ENCODE results near the gene SUSD1.
"Not testable (repeated sequence)": the region's sequence is repeated elsewhere in the genome, so short reads cannot be mapped to it uniquely, and the experiment has no call there.

SUSD1 gene

DNA sequence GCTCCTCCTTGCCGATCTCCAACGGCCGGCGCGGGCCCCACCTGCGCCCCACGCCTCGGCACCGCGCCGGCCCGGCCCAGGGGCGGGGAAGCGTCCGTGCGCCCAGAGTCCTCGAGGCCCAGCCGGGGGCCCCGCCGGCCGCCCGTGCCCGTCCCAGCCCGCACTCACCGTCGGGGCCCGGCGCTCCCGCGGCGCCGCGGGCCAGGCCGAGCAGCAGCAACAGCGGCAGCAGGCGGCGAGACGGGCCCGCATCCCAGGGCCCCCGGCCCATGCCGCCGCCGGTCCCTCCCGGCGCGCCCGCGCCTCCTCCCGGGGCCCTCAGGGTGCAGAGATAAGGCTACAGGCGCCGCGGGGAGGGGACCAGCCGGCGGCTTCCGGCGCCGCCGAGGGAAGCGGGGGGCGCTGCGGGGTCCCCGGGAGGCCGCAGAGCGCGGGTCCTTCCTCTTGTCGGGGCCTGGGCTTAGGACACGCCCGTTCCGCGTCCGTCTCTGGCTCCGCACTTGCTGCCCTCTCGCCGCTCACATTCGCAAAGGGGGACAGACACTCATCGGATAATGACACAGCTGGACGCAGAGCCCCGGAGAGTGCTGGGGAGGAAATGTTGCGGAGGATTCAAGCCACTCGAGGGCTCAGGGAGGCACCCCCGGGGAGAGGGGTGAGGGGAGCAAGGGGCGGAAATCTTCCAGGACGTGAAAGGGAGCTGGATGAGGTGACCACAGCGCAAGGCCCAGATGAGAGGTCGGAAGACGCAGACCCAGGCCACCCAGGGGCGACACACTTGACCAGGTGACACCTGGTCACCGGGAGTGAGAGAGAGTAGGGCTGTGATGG, at the start of gene SUSD1:
Gene SUSD1, minus strand, starts transcription at position 333 of the 831 bp plus-strand sequence. Its CDS starts 62 bp downstream, at position 271.
- DNase-seq (ENCODE audit: low read depth, low spot score): peak; percentile 22

DNA sequence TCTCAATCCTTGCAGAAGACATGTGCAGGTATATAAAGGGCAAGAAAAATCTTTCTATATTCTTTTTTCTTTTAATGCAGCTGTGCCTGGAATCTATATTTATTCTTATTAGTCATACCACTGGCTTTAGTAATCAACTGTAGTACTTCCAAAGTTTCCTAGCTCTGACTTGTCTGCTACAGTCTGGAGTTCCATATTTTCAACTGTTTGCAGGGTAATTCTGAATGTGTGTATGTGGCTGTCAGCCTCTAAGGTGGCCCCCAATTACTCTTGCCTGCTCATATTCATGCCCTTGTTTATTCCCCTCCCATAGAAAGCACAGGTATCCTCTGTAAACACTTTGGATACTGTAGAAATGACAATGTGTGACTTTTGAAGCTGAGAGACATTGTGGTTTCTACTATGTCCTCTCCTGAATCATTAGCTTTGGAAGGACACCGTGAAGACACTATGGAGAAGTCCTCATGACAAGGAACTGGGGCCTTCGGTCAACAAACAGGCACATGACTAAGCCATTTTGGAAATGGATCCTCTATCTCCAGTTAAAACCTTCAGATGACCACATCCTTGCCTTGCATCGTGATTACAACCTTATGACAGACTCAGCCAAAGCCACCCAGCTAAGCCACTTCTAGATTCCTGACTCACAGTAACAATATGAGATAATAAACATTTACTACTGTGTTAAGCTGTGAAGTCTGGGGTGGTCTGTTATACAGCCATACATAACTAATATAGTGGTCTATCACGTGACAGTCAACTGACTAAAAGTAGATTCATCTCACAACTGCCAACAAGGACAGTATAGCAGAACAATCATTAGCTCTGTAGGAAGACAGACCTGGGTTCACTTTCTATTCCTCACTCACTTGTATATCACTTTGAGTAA, 49.5 kb upstream of the SUSD1 start:
- no peak for DNase-seq (ENCODE audit: low read depth, low spot score)

DNA sequence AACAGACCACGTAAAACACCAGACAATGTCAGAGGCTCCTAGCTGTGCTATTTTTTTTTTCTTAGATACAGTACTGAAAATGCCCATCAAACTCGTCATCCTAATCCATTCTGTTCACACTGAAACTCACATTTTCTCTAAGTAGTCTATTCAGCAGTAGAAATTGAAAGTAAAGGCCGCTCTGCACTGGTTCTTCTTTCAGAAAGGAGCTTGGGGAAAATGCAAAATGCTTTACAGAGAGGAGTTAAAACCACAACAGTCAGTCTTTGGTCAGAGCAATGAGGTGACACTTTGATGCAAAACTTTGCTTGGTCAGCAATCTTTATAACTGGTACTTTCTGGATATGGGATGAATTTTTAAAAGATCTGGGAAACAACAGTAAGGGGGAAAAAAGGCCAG, 43.8 kb upstream of the SUSD1 start:
- DNase-seq (ENCODE audit: low read depth, low spot score): no peak

DNA sequence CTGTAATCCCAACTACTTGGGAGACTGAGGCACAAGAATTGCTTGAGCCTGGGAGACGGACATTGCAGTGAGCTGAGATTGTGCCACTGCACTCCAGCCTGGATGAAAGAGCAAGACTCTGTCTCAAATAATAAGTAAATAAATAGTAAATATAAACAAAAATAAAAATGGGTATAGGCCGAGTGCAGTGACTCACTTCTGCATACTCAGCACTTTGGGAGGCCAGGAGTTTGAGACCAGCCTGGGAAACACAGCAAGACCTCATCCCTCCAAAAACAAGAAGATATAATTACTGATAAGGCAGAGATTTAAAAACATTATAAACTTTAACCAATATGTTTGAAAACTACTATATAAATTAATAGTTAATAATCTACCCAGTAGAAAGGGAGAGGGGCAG, 37.8 kb upstream of the SUSD1 start:
- no peak for DNase-seq (ENCODE audit: low read depth, low spot score)

DNA sequence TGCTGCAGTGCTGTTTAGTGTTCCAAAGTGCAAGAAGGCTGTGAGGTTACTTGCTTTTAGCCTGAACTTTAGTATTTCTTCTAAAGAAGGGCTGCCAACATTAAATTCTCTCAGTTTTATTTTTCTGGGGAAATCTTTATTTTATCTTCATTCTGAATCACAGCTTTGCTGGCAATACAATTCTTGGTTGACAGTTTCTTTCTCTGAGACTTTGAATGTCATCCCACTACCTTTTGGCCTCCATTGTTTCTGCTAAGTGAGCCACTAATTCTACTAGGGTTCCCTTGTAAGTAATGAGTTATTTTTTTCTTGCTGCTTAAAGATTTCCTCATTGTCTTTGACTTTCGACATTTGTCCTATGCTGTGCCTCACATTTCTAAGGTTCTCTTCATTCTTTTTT, 32.4 kb upstream of the SUSD1 start:
- DNase-seq (ENCODE audit: low read depth, low spot score): no peak

DNA sequence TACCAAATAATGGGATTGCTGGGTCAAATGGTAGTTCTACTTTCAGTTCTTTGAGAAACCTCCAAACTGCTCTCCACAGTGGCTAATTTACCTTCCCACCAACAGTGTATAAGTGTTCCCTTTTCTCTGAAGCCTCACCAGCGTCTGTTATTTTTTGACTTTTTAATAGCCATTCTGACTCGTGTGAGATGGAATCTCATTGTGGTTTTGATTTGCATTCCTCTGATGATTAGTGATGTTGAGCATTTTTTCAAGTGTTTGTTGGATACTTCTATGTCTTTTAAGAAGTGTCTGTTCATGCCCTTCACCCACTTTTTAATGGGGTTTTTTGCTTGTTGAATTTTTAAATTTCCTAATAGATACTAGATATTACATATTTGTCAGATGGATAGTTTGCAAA, 28.4 kb upstream of the SUSD1 start:
- no peak for DNase-seq (ENCODE audit: low read depth, low spot score)

DNA sequence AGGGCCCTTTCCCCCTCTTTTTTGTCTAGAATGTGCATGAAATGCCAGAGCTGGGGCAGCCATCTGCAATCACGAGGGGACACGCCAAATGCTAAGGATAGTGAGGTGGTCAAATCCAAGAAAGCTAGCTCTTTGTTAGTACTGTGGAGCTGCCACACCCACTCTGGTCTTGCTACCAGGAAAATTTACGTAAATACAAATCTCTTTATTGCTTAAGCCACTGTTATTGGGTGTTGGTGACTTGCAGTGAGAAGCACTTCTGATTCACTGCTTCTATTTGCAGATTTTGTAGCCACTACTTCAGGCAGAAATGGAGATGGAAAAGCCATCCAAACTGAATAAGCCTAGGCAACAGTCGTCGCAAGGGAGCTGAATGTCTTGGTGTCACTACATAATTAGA, 25.6 kb upstream of the SUSD1 start:
- no peak for DNase-seq (ENCODE audit: low read depth, low spot score)

DNA sequence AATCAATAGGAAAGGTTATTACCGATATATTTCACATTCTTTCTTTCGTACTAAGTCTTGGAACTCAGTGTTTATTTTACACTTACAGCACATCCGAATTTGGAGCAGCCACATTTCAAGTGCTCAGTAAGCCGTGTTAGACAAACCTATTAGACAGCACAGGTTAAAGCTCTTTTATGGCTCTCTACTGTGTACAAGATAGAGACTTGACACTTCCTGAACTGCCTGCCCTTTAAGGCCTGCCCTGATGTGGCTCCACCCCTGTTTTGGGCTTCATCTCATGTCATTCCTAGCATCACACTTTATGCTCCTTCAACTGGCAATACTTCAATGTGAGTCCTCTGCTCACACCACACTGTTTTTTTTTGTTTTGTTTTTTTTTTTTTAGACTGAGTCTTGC, 23.5 kb upstream of the SUSD1 start:
- DNase-seq (ENCODE audit: low read depth, low spot score): no peak

DNA sequence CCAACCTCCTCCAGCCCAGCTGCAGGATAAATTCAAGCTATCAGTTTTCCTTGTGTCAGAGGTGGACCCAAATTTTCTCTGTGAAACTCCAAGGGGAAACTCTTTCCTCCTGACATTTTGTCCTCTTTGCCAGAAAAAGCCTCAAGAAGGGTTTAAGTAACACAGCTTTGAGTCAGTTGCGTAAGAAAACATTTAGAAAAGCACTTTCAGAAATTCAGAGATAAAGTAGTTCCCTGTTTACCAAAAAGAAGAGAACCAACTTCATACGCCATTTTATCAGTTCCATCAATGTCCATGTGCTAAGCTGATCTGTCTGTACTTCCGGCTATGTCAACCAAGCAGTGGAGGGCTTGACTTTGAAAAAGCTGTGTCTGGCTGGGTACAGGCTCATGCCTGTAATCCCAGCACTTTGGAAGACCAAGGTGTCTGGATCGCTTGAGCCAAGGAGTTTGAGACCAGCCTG, 19.9 kb upstream of the SUSD1 start:
- no peak for DNase-seq (ENCODE audit: low read depth, low spot score)

DNA sequence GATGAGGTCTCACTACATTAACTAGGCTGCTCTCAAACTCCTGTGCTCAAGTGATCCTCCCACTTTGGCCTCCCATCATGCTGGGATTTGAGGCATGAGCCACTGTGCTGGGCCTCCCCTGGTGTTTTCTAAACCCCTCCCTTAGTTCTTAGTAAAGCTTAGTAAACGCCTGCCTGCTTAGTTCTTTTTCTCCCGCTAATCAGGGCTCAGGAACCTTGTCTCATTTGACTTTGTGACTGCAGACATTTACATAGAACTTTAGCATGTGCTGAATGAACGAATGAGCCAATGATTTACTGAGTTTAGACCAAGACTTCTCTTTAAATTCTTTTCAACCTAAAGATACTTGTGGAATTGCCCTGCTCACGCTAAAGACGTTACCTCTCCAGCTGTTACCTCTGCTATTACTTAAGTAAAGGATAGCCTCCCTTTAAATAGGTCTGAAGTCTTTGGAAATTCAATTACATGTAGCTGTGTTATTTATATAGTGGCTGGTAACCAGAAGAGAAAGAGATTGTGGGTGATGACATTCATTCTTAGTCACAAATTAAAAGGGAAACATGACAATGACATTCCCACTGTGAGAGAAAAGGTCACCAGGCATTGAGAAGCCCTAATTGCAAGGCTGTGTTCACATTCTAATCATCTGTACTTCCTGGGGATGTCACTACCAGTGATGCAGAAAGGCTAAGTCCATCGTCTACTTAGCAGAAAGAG, 18.6 kb upstream of the SUSD1 start:
- DNase-seq (ENCODE audit: low read depth, low spot score): no peak

DNA sequence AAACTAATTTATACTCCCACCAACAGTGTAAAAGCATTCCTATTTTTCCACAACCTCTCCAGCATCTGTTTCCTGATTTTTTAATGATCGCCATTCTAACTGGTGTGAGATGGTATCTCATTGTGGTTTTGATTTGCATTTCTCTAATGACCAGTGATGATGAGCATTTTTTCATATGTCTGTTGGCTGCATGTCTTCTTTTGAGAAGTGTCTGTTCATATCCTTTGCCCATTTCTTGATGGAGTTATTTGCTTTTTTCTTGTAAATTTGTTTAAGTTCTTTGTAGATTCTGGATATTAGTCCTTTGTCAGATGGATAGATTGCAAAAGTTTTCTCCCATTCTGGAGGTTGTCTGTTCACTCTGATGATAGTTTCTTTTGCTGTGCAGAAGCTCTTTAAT, 15.2 kb upstream of the SUSD1 start:
- not testable (repeated sequence) for DNase-seq (ENCODE audit: low read depth, low spot score)

DNA sequence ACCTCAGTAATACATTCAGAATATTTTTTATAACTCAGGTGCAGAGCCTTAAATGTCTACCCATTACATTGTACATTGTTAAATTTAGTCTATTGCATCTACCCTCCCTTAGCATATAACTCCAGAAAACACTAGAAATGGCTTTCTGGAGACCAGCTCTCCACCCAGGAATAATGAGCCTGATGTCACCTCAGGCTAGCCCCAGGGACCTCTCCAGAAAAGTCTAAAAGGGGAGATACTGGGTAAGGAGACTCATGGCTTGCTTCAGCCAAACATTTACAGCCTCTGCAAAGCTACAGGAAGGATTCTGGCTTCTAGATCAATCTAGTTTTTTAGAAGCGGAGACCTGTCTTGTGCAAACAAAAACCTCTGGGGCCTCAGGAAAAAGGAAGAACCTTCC, 13.8 kb upstream of the SUSD1 start:
- DNase-seq (ENCODE audit: low read depth, low spot score): peak; percentile 22

DNA sequence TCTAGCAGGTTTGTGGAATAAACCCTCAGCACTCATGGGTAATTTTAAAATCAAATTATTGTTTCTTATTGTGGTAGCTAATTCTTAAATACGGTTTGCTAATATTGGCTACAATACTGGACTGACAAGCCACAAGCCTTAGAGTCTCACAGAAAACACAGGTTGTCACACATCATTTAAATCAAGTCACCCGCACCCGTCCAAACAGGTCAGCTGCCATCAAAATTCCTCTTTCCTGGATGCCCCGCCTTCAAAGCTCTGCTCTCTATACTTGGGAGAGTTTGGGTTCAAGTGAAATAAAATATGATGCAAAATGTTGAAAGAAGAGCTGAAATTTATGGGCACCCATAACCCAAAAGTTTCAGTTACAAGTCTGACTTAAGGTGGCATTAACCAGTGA, 12.3 kb upstream of the SUSD1 start:
- no peak for DNase-seq (ENCODE audit: low read depth, low spot score)

DNA sequence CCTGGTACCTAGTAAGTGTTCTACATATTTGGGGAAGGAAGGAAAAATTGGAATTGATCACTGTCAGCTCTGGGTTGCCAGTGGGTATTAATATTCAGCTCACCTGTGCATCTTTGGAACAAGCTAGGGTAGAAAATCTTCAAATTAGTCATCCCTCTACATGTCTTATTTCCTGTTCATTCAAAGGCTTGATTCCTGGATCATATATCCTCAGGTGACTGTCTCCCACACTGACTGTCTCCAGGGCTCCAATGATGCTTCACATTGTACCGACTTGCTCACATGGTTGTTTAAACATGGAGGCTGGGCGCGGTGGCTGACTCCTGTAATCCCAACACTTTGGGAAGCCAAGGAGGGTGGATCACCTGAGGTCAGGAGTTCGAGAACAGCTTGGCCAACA, 11.6 kb upstream of the SUSD1 start:
- DNase-seq (ENCODE audit: low read depth, low spot score): no peak

DNA sequence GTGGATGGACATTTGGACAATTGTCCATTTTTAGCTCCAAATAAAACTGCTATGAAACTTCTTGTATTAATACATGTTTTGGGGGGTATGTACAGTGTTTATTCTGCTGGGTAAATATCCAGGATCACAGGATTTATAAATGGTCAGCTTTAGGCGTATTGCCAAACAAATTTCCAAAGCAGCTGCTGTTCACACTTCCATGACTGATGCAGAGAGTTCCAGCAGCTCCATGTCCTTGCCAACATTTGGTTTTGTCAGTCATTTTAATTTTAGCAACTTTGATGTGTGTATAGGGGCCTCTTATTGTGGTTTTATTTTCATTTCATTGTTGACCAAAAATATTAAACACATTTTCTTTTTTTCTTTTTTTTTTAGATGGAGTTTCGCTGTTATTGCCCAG, 9.8 kb upstream of the SUSD1 start:
- no peak for DNase-seq (ENCODE audit: low read depth, low spot score)

DNA sequence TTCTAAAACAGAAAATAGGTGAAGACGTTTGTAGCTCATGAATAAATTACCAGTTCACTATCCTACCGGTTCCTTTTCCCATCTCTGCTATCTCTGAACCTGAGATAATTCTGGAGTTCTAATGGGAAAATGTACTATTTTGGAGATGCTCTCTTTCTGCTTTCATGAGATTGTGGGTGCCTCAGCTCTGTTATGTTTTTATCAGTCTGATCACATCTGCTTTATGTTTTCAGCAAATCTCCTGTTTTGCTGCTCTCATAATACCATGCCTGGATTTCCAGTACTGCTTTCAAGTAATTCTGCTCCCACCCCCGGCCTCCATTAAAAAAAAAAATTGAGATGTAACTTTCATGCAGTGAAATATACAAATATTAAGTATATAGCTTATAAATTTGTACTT, 9.1 kb upstream of the SUSD1 start:
- no peak for DNase-seq (ENCODE audit: low read depth, low spot score)

DNA sequence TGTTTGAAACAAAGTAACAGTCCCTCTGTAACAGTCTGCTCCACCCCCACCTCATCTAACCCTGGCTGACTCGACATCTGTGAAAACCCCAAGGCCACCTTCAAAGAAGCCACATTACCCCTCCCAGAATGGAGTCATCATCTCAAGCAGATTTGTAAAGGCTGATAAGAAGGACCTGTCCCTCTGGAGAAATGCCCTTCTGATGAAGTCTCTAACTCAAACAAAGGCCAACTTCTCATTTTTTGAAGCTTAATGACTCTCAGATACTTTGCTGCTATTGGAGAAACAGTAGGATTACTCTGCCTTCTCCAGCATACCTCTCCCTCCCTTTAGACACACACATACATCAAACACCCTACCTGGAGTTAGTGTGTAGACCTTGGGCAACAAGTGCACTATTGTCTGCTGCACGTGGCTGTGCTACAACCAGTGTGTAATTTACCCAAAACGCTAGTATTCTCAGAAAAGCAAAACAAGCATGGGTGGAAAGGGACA, 5.3 kb upstream of the SUSD1 start:
- DNase-seq (ENCODE audit: low read depth, low spot score): no peak

DNA sequence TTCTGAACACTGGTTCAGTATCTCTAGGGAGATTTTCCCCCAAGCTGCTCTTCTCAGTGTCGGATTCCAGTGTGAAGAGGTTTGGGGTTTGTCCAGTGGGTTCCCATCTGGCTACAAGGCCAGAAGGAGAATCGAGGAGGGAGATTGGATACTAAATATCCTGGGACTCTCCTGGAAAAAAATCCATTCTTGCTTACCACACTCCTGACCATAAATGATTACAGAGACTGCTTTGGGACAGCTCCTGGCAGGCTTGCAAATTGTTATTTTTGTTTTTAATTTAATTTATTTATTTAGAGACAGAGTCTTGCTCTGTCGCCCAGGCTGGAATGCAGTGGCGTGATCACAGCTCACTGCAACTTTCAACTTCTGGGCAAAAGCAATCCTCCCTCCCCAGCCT, 4.7 kb upstream of the SUSD1 start:
- DNase-seq (ENCODE audit: low read depth, low spot score): no peak

DNA sequence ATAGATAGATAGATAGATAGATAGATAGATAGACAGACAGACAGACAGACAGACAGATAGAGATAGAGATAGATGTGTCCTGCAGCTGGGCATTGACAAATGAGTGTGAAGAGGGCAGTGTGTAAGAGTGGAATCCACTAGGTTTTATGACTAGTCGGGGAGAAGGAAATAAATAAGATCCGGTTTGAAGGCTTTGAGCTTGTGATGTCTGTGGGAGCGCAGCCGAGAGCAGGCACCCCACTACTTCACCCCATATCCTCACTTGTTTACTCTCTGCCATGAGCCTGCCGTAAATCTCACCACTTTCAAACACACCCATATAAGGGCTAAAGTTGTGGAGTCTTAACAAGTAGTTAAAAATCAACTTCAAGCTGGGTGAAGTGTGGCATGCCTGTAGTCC, 1.4 kb upstream of the SUSD1 start:
- DNase-seq (ENCODE audit: low read depth, low spot score): no peak

DNA sequence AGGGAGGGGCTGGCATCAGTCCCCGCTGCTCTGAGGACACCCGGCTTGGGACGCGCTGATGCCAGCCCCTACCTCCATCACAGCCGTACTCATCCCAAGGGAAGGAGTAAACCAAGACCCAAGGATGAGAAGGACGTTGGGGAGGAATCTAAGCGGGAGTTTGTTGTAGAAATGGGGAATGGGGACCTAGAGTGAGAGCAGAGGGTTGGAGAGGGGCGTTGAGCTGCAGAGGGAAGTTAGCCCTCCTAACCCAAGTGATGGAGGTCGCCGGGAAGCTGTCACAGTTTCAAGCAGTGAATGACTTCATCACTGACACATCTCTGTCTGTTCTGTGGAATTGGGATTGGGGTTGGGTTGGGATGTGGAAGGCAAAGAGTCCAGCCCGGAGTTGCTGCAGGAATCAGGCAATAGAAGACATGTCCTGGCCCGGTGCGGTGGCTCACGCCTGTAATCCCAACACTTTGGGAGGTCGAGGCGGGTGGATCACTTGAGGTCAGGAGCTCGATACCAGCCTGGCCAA, 759 bp upstream of the SUSD1 start:
- peak; percentile 22 for DNase-seq (ENCODE audit: low read depth, low spot score)

DNA sequence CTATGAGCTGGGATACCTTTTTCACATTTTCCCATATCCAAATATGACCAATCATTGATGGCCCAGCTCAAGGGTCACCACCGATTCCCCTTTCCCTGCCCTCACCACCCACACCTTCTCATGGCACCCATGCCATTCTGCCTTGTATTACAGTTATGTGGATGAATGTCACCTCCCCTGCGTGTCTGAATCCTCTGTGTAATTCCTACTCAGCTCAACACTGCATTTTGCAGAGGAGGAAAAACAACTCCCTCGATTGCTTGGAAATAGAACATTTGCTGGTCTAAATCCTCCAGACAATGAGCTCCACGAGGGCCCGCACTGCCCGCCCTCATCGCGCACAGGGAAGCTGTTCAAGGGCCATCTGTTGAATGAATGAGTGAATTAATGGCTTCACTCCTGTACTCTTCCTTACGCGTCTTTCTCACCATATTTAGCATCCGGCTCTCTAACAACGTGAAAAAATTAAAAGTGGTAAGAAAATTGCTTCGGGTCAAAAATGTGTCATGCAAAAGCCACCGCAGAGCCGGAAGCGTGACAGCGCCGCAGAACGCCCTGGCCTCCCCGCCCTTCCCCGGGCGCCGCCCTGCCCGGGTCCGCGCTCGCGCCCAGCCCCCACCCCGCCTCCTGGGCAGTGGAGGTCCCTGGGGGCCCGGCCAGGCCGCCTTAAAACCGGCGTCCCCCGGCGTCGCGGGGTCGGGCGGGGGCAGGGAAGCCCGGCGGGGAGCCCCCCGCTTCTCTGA, 704 bp downstream of the SUSD1 start:
- DNase-seq (ENCODE audit: low read depth, low spot score): peak; percentile 22

Measured in ELF-1 (cell line).